Immature natural killer cell (primary cell): Measurements from ENCODE around the gene ELOVL7. TPM values are rescaled to one million over a fixed set of nuclear protein-coding genes. Genes with fewer than 3 reads are reported as not detected.

ENCODE experiments used
- DNase-seq, 3 donors: peaks; one replicate each; pipeline ENCODE4 v3.0.0; 2022; ENCODE audit warnings: mixed read lengths in 1 of 3
- H3K27ac Mint-ChIP-seq, 6 donors: one replicate each; pipeline ENCODE4 v1.8.0; 2020; ENCODE audit warnings: mixed read lengths in 6 of 6, mild to moderate bottlenecking in 5 of 6, inconsistent platforms in 4 of 6, moderate library complexity in 3 of 6
- H3K27me3 Mint-ChIP-seq, 3 donors: one replicate each; pipeline ENCODE4 v1.8.0; 2020 to 2021; ENCODE audit warnings: low read depth in 3 of 3, mild to moderate bottlenecking in 3 of 3, mixed read lengths in 3 of 3, moderate library complexity in 3 of 3, inconsistent platforms in 1 of 3
- H3K36me3 Mint-ChIP-seq, 3 donors: one replicate each; pipeline ENCODE4 v1.8.0; 2020; ENCODE audit warnings: mixed read lengths in 3 of 3, inconsistent platforms in 2 of 3, mild to moderate bottlenecking in 2 of 3
- H3K4me1 Mint-ChIP-seq, 2 donors: one replicate each; pipeline ENCODE4 v1.8.0; 2020; ENCODE audit warnings: inconsistent platforms in 2 of 2, mild to moderate bottlenecking in 2 of 2, mixed read lengths in 2 of 2, moderate library complexity in 1 of 2
- H3K4me3 Mint-ChIP-seq, 5 donors: one replicate each; pipeline ENCODE4 v1.8.0; 2020; ENCODE audit warnings: mild to moderate bottlenecking in 5 of 5, mixed read lengths in 5 of 5, inconsistent platforms in 3 of 5, moderate library complexity in 3 of 5
- H3K9me3 Mint-ChIP-seq, 6 donors: one replicate each; pipeline ENCODE4 v1.8.0; 2020; ENCODE audit warnings: mild to moderate bottlenecking in 6 of 6, mixed read lengths in 6 of 6, inconsistent platforms in 4 of 6, moderate library complexity in 3 of 6
- polyA plus RNA-seq, 3 donors: library from polyadenylated mRNA; unstranded; fragments of 300-500 nt; fragmentation: Illumina TruSeq; gene quantifications; one replicate each; pipeline ENCODE4 v1.2.3, GENCODE V29; 2021

The ELOVL7 gene
- polyA plus RNA-seq, 3 donors from 2014 or later = 0.08 to 1.5 TPM; not detected in 1

GRCh38 chr5:60851626-60852025 lies 7.6 kb upstream of the ELOVL7 start:
- Mint-ChIP-seq H3K27me3 (peaks cover under 1 to 5% (median 1%) of the 10 kb centered on the region in 3 donors), H3K27ac (no peak overlapping the region), H3K4me1 (no peaks in the 10 kb centered on the region), H3K4me3 (no peak overlapping the region), H3K9me3 (peaks cover 0 to 3% (median 0%) of the 10 kb centered on the region in 6 donors), H3K36me3 (no peaks in the 10 kb centered on the region)
- DNase-seq = no peak

- no peak overlapping the region for H3K4me3 Mint-ChIP-seq
- no peak overlapping the region for H3K27ac Mint-ChIP-seq
- no peak for DNase-seq
- H3K36me3 Mint-ChIP-seq = no peaks in the 10 kb centered on the region
- H3K27me3 Mint-ChIP-seq = peaks cover 7 to 17% (median 11%) of the 10 kb centered on the region in 3 donors
- peaks cover 7 to 8% of the 10 kb centered on the region in 2 donors for H3K4me1 Mint-ChIP-seq
- H3K9me3 Mint-ChIP-seq = peaks cover 0 to 7% (median 2%) of the 10 kb centered on the region in 6 donors
Measured at GRCh38 chr5:60846298-60846697, 2.2 kb upstream of the ELOVL7 start.

DNA sequence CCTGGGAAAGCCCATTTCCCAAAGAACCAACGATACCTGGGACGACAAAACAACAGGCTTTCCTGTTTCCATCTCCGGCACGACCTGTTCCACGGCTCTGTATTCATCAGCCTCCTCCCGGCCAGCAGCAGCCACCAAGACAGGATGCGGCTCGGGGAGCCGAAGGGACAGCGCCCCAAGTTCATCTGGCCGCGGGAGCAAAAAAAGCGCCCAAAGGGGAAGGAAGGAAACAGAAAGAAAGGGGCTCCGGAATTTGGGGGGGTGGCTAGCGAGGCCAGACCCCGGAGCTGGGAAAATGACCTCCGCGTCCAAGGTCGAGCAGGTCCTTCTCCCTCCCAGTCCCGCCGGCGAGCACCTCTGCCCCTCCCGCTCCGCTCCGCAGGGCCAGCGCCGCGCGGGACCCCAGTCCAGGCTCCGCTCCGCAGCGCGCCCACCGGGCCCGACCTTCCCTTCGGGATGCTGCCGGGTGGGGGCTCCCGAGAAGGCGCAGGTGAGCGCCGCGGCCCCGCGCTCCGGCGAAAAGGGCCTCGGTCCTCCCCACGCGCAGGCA lies 608 bp downstream of the ELOVL7 start:
- no peaks in the 10 kb centered on the region for H3K36me3 Mint-ChIP-seq
- H3K27ac Mint-ChIP-seq = no peak overlapping the region
- H3K27me3 Mint-ChIP-seq = peaks cover 10 to 25% (median 13%) of the 10 kb centered on the region in 3 donors
- H3K4me1 Mint-ChIP-seq = peaks cover 7 to 8% of the 10 kb centered on the region in 2 donors
- DNase-seq = no peak
- peaks cover 0 to 7% (median 2%) of the 10 kb centered on the region in 6 donors for H3K9me3 Mint-ChIP-seq
- H3K4me3 Mint-ChIP-seq = peak overlapping the region; percentile 27 to 75 (median 62)

DNA sequence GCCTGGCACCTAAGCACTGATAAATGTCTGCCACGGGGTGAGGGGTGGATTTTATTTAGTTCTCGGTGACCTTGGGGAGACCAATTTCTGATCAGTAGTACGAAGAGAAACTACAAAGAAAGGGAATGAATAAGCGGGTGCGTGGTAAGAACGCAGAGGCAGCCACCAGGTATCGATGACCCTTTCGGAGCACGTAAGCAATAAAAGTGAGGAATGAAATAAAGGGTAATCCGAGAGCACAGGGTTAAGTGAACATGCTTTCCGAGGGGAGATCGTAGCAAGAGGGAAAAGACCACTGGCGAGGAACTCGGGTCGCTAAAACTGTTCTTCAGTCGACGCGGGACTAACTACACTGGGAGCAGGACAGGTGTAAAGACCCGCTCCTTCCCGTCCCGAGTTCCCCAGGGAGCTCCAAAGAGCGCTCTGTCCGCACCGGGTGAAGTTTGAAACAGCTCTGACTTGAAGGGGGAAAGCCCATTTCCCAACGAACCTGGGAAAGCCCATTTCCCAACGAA lies 1.1 kb downstream of the ELOVL7 start:
- DNase-seq = no peak
- Mint-ChIP-seq H3K27me3 (peaks cover 10 to 24% (median 13%) of the 10 kb centered on the region in 3 donors), H3K4me1 (peaks cover 7 to 8% of the 10 kb centered on the region in 2 donors), H3K9me3 (peaks cover 0 to 7% (median 2%) of the 10 kb centered on the region in 6 donors), H3K4me3 (peak overlapping the region; percentile 40 to 75 (median 53)), H3K36me3 (no peaks in the 10 kb centered on the region), H3K27ac (no peak overlapping the region)

GRCh38 chr5:60841361-60841760 lies 2.7 kb downstream of the ELOVL7 start:
- Mint-ChIP-seq H3K4me3 (peak overlapping the region in 1 of 5 donors; percentile 38), H3K9me3 (peaks cover 0 to 6% (median 2%) of the 10 kb centered on the region in 6 donors), H3K4me1 (peaks cover 7 to 8% of the 10 kb centered on the region in 2 donors), H3K36me3 (no peaks in the 10 kb centered on the region), H3K27ac (no peak overlapping the region), H3K27me3 (peaks cover 7 to 19% (median 10%) of the 10 kb centered on the region in 3 donors)
- DNase-seq = no peak

DNA sequence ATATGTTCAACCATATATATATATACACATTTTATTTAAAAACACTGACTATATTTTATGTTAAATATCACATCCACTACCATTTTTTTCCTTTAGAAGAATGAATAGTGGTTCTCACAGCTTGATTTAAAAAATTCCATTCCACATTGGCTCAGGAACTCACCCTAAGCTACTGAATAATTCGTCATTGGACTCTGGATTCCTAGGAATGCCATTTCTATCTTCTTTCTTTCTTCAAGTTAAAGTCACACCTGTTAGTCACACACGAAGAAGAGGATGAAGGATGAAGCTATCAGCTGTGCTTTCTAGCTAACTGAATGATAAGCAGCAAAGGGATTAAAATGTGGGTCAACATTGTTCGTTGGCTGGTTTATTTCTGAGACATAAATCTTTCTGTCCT lies 7.9 kb downstream of the ELOVL7 start:
- Mint-ChIP-seq H3K27ac (no peak overlapping the region), H3K9me3 (no peaks in the 10 kb centered on the region), H3K27me3 (peaks cover 1 to 11% (median 1%) of the 10 kb centered on the region in 3 donors), H3K4me1 (no peaks in the 10 kb centered on the region), H3K4me3 (no peak overlapping the region), H3K36me3 (no peaks in the 10 kb centered on the region)
- DNase-seq = no peak

DNA sequence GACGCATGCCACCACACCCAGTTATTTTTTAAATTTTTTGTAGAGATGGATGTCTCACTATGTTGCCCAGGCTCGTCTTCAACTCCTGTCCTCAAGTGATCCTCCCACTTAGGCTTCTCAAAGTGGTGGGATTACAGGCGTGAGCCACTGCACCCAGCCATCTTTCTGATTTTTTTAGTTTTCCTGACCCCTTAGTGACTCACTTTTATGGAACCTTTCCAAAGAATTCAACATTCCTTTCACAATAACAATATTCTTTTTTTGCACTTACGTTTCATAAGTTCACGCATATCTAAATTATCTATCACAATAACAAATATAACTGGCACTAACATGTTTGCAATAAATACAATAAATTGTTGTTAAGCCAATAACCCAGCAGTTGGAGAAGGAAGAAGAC lies 8.5 kb downstream of the ELOVL7 start:
- DNase-seq = no peak

GRCh38 chr5:60833520-60833919 lies 10.5 kb downstream of the ELOVL7 start:
- DNase-seq = no peak
- no peak overlapping the region for H3K27ac Mint-ChIP-seq
- H3K4me1 Mint-ChIP-seq = no peaks in the 10 kb centered on the region
- no peak overlapping the region for H3K4me3 Mint-ChIP-seq
- H3K9me3 Mint-ChIP-seq = no peaks in the 10 kb centered on the region
- H3K27me3 Mint-ChIP-seq = peaks cover 0 to 4% (median 2%) of the 10 kb centered on the region in 3 donors
- no peaks in the 10 kb centered on the region for H3K36me3 Mint-ChIP-seq

More for the DNA sequence above, 8.5 kb downstream of the ELOVL7 start:
- no peak overlapping the region for H3K27ac Mint-ChIP-seq
- no peak overlapping the region for H3K4me3 Mint-ChIP-seq
- peaks cover 0 to 9% (median 1%) of the 10 kb centered on the region in 3 donors for H3K27me3 Mint-ChIP-seq
- H3K36me3 Mint-ChIP-seq = no peaks in the 10 kb centered on the region
- no peaks in the 10 kb centered on the region for H3K4me1 Mint-ChIP-seq
- H3K9me3 Mint-ChIP-seq = no peaks in the 10 kb centered on the region

GRCh38 chr5:60830581-60831127 lies 13.4 kb downstream of the ELOVL7 start:
- Mint-ChIP-seq H3K36me3 (no peaks in the 10 kb centered on the region), H3K4me1 (no peaks in the 10 kb centered on the region), H3K4me3 (no peak overlapping the region), H3K27ac (no peak overlapping the region), H3K27me3 (peaks cover under 1 to 5% (median 2%) of the 10 kb centered on the region in 3 donors), H3K9me3 (no peaks in the 10 kb centered on the region)
- no peak for DNase-seq

GRCh38 chr5:60829490-60830266 lies 14.4 kb downstream of the ELOVL7 start:
- no peaks in the 10 kb centered on the region for H3K4me1 Mint-ChIP-seq
- peaks cover 0 to 5% (median 2%) of the 10 kb centered on the region in 3 donors for H3K27me3 Mint-ChIP-seq
- H3K36me3 Mint-ChIP-seq = no peaks in the 10 kb centered on the region
- H3K4me3 Mint-ChIP-seq = no peak overlapping the region
- H3K27ac Mint-ChIP-seq = no peak overlapping the region
- no peak for DNase-seq
- no peaks in the 10 kb centered on the region for H3K9me3 Mint-ChIP-seq

- DNase-seq = no peak
- Mint-ChIP-seq H3K4me1 (no peaks in the 10 kb centered on the region), H3K4me3 (no peak overlapping the region), H3K9me3 (no peaks in the 10 kb centered on the region), H3K27me3 (peaks cover 0 to 5% (median 2%) of the 10 kb centered on the region in 3 donors), H3K36me3 (no peaks in the 10 kb centered on the region), H3K27ac (no peak overlapping the region)
Measured at GRCh38 chr5:60827201-60827600, 16.9 kb downstream of the ELOVL7 start.

GRCh38 chr5:60826653-60827052 lies 17.4 kb downstream of the ELOVL7 start:
- no peaks in the 10 kb centered on the region for H3K9me3 Mint-ChIP-seq
- no peaks in the 10 kb centered on the region for H3K4me1 Mint-ChIP-seq
- peaks cover 0 to 5% (median 2%) of the 10 kb centered on the region in 3 donors for H3K27me3 Mint-ChIP-seq
- H3K27ac Mint-ChIP-seq = no peak overlapping the region
- no peaks in the 10 kb centered on the region for H3K36me3 Mint-ChIP-seq
- DNase-seq = no peak
- no peak overlapping the region for H3K4me3 Mint-ChIP-seq

- H3K36me3 Mint-ChIP-seq = no peaks in the 10 kb centered on the region
- no peaks in the 10 kb centered on the region for H3K4me1 Mint-ChIP-seq
- peaks cover 0 to 6% (median 0%) of the 10 kb centered on the region in 3 donors for H3K27me3 Mint-ChIP-seq
- no peak for DNase-seq
- no peak overlapping the region for H3K27ac Mint-ChIP-seq
- no peak overlapping the region for H3K4me3 Mint-ChIP-seq
- H3K9me3 Mint-ChIP-seq = peaks cover 0 to 4% (median 0%) of the 10 kb centered on the region in 6 donors
Measured at GRCh38 chr5:60823574-60823973, 20.5 kb downstream of the ELOVL7 start.

DNA sequence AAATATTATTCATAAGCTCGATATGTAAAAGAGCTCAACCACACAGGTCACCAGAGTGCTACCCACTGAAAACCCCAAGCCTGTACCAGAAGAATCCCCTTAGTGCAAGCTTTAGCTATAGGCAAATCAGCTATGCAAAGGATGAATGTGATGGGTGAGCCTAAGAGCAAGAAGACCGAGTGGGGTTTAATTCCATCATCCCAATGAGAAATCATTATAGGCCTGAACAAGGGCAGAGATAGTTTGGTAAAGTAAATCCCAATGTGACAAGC lies 21.8 kb downstream of the ELOVL7 start:
- no peak overlapping the region for H3K27ac Mint-ChIP-seq
- H3K4me3 Mint-ChIP-seq = no peak overlapping the region
- DNase-seq = no peak
- no peaks in the 10 kb centered on the region for H3K4me1 Mint-ChIP-seq
- peaks cover 0 to 4% (median 0%) of the 10 kb centered on the region in 6 donors for H3K9me3 Mint-ChIP-seq
- peaks cover 0 to 2% (median 0%) of the 10 kb centered on the region in 3 donors for H3K27me3 Mint-ChIP-seq
- H3K36me3 Mint-ChIP-seq = no peaks in the 10 kb centered on the region
